H1 (cell line): Measurements from ENCODE around the gene CHMP5. TPM values are rescaled to one million over a fixed set of nuclear protein-coding genes. Genes with fewer than 3 reads are reported as not detected.

ENCODE experiments used
- CTCF ChIA-PET: fragments of 300-600 bp; sonication (Branson Sonifier 250); formaldehyde crosslinking; loops from one replicate; lab custom pipeline; 2021; ENCODE audit not compliant: partially characterized antibody; lab: Charles Lee
- POLR2A ChIA-PET: fragments of 300-600 bp; sonication (Branson Sonifier 250); formaldehyde crosslinking; loops from one replicate; lab custom pipeline; 2021; ENCODE audit warnings: inconsistent platforms; ENCODE audit not compliant: partially characterized antibody; lab: Charles Lee
- DNase-seq, 2 experiments: peaks; one replicate each; pipeline versions ENCODE4 v3.0.0 to v3.0.0-alpha.2; 2010 to 2022; ENCODE audit warnings: low spot score in 2 of 2, low read depth in 1 of 2, mixed read lengths in 1 of 2
- FAIRE-seq: peaks from 2 replicates; lab custom pipeline; 2011; peaks lifted over from hg19 to GRCh38; lab: Jason Lieb, UNC
- H2AFZ ChIP-seq: 2 replicates; pipeline ENCODE4 v1.8.1; 2012; ENCODE audit warnings: low read length, inconsistent platforms
- H2AK5ac ChIP-seq: 2 replicates; pipeline ENCODE4 v1.6.1; 2013; ENCODE audit warnings: low read depth, low read length
- H2BK120ac ChIP-seq: replicated peaks from 2 replicates; pipeline ENCODE3; 2013; ENCODE audit warnings: low read depth, low read length, inconsistent platforms
- H2BK12ac ChIP-seq: 2 replicates; pipeline ENCODE4 v1.6.1; 2013; ENCODE audit warnings: low read depth, low read length
- H2BK15ac ChIP-seq: 2 replicates; pipeline ENCODE4 v1.6.1; 2013; ENCODE audit warnings: low read length
- H2BK20ac ChIP-seq: 2 replicates; pipeline ENCODE4 v1.6.1; 2013; ENCODE audit warnings: low read length
- H2BK5ac ChIP-seq: 2 replicates; pipeline ENCODE4 v1.6.1; 2013; ENCODE audit warnings: low read depth, low read length
- H3K14ac ChIP-seq: 2 replicates; pipeline ENCODE4 v1.6.1; 2013; ENCODE audit warnings: inconsistent platforms; ENCODE audit not compliant: insufficient read length
- H3K18ac ChIP-seq: 2 replicates; pipeline ENCODE4 v1.6.1; 2013; ENCODE audit warnings: low read length; ENCODE audit errors: extremely low read depth
- H3K23ac ChIP-seq: 2 replicates; pipeline ENCODE4 v1.6.1; 2013; ENCODE audit warnings: inconsistent platforms; ENCODE audit not compliant: insufficient read length
- H3K23me2 ChIP-seq: 2 replicates; pipeline ENCODE4 v1.6.1; 2013; ENCODE audit warnings: low read depth, low read length
- H3K27ac ChIP-seq: 2 replicates; pipeline ENCODE4 v1.6.1; 2011; ENCODE audit warnings: low read depth, low read length, inconsistent platforms
- H3K27me3 ChIP-seq, 4 experiments: replicated peaks in 1 of 4; 1 replicate in 1 of 4; 2 replicates in 3 of 4; pipeline versions ENCODE4 v1.6.1 to v1.8.1; 2011 to 2013; ENCODE audit warnings: low read length in 3 of 4, mild to moderate bottlenecking in 3 of 4, inconsistent platforms in 2 of 4, mixed read lengths in 2 of 4, moderate library complexity in 1 of 4; ENCODE audit not compliant: control insufficient read depth in 3 of 4, insufficient read depth in 3 of 4; ENCODE audit errors: extremely low read depth in 1 of 4
- H3K36me3 ChIP-seq, 4 experiments: 2 replicates each; pipeline versions ENCODE4 v1.6.1 to v1.8.1; 2011 to 2013; ENCODE audit warnings: mild to moderate bottlenecking in 4 of 4, low read length in 3 of 4, moderate library complexity in 2 of 4, control low read depth in 1 of 4, inconsistent platforms in 1 of 4; ENCODE audit not compliant: insufficient read depth in 4 of 4, control insufficient read depth in 2 of 4
- H3K4ac ChIP-seq: replicated peaks from 2 replicates; pipeline ENCODE3; 2013; ENCODE audit warnings: low read length, low read depth, mixed read lengths, inconsistent platforms; ENCODE audit not compliant: insufficient read length
- H3K4me1 ChIP-seq, 4 experiments: replicated peaks in 1 of 4; 1 replicate in 1 of 4; 2 replicates in 3 of 4; pipeline versions ENCODE4 v1.6.1 to v1.8.1; 2011 to 2013; ENCODE audit warnings: low read length in 3 of 4, inconsistent platforms in 2 of 4, mixed read lengths in 1 of 4; ENCODE audit not compliant: insufficient read depth in 4 of 4, control insufficient read depth in 3 of 4
- H3K4me2 ChIP-seq, 2 experiments: 2 replicates each; pipeline versions ENCODE4 v1.6.1 to v1.8.1; 2011 to 2013; ENCODE audit warnings: low read depth in 2 of 2, low read length in 2 of 2, control low read depth in 1 of 2, inconsistent platforms in 1 of 2, mild to moderate bottlenecking in 1 of 2; ENCODE audit not compliant: insufficient read depth in 1 of 2
- H3K4me3 ChIP-seq, 4 experiments: fragments of 200-600, 300-600 bp in 1 of 4; sonication (generic), shearing (Covaris generic), sonication (Bioruptor Twin) in 1 of 4; 2 replicates each; pipeline versions ENCODE4 v1.5.1 to v1.8.1; 2011 to 2016; ENCODE audit warnings: low read length in 4 of 4, low read depth in 3 of 4, control low read depth in 2 of 4, inconsistent platforms in 2 of 4, mild to moderate bottlenecking in 2 of 4, mixed read lengths in 1 of 4, moderate library complexity in 1 of 4; ENCODE audit not compliant: insufficient read depth in 2 of 4; ENCODE audit errors: extremely low read depth in 1 of 4
- H3K56ac ChIP-seq: replicated peaks from 2 replicates; pipeline ENCODE3; 2013; ENCODE audit warnings: low read depth, mild to moderate bottlenecking, mixed read lengths, low read length, inconsistent platforms; ENCODE audit not compliant: insufficient read length
- H3K79me1 ChIP-seq: 2 replicates; pipeline ENCODE4 v1.6.1; 2013; ENCODE audit warnings: low read depth, low read length, control low read depth
- H3K79me2 ChIP-seq, 2 experiments: 2 replicates each; pipeline versions ENCODE4 v1.6.1 to v1.8.1; 2012 to 2013; ENCODE audit warnings: low read length in 2 of 2, mild to moderate bottlenecking in 2 of 2, inconsistent platforms in 1 of 2; ENCODE audit not compliant: insufficient read depth in 2 of 2, control insufficient read depth in 1 of 2
- H3K9ac ChIP-seq, 4 experiments: replicated peaks in 1 of 4; 1 replicate in 1 of 4; 2 replicates in 3 of 4; pipeline versions ENCODE4 v1.6.1 to v1.8.1; 2011 to 2013; ENCODE audit warnings: low read depth in 3 of 4, low read length in 3 of 4, control low read depth in 2 of 4, mild to moderate bottlenecking in 2 of 4, moderate library complexity in 2 of 4, inconsistent platforms in 1 of 4; ENCODE audit errors: extremely low read depth in 1 of 4
- H3K9me3 ChIP-seq, 2 experiments: 2 replicates each; pipeline versions ENCODE4 v1.6.1 to v1.8.1; 2012 to 2013; ENCODE audit warnings: mild to moderate bottlenecking in 2 of 2, moderate library complexity in 2 of 2, control low read depth in 1 of 2, inconsistent platforms in 1 of 2, low read depth in 1 of 2, low read length in 1 of 2, mixed read lengths in 1 of 2; ENCODE audit not compliant: insufficient read depth in 2 of 2
- H4K20me1 ChIP-seq, 2 experiments: replicated peaks in 1 of 2; 2 replicates each; pipeline versions ENCODE3 to v1.8.1; 2011 to 2013; ENCODE audit warnings: inconsistent platforms in 2 of 2, low read length in 2 of 2, mild to moderate bottlenecking in 1 of 2; ENCODE audit not compliant: insufficient read depth in 2 of 2, control insufficient read depth in 1 of 2
- H4K5ac ChIP-seq: 2 replicates; pipeline ENCODE4 v1.6.1; 2013; ENCODE audit warnings: low read length, low read depth, mixed read lengths, inconsistent platforms; ENCODE audit not compliant: insufficient read length
- H4K8ac ChIP-seq: 2 replicates; pipeline ENCODE4 v1.8.0; 2013; ENCODE audit warnings: mild to moderate bottlenecking, moderate library complexity, low read length, inconsistent platforms; ENCODE audit not compliant: insufficient read depth; ENCODE audit errors: extremely low read depth
- H4K91ac ChIP-seq: replicated peaks from 2 replicates; pipeline ENCODE3; 2013; ENCODE audit warnings: low read length, mixed read lengths, inconsistent platforms; ENCODE audit not compliant: insufficient read length
- BCL11A ChIP-seq, 2 experiments: IDR thresholded peaks; one replicate each; pipeline ENCODE4 v1.6.1; 2011; ENCODE audit warnings: low read depth in 2 of 2, low read length in 2 of 2, mild to moderate bottlenecking in 2 of 2
- BRCA1 ChIP-seq: IDR thresholded peaks from 2 replicates; pipeline ENCODE4 v1.6.1; 2012; ENCODE audit warnings: low read depth, low read length, improper control_type of control experiment
- CEBPB ChIP-seq: IDR thresholded peaks from 2 replicates; pipeline ENCODE4 v1.6.1; 2012; ENCODE audit warnings: low read depth, low read length
- CREB1 ChIP-seq: IDR thresholded peaks from 2 replicates; pipeline ENCODE4 v1.6.1; 2012; ENCODE audit warnings: inconsistent platforms
- JUN ChIP-seq: IDR thresholded peaks from 2 replicates; pipeline ENCODE4 v1.6.1; 2011; ENCODE audit warnings: low read depth, mild to moderate bottlenecking, improper control_type of control experiment, low read length
- POU5F1 ChIP-seq: IDR thresholded peaks from 2 replicates; pipeline ENCODE4 v1.6.1; 2011; ENCODE audit warnings: low read depth, mild to moderate bottlenecking, low read length, moderate library complexity
- RAD21 ChIP-seq, 2 experiments: IDR thresholded peaks in 1 of 2; conservative IDR thresholded peaks in 1 of 2; 2 replicates each; pipeline ENCODE4 v1.6.1; 2011; ENCODE audit warnings: low read depth in 2 of 2, low read length in 2 of 2, improper control_type of control experiment in 1 of 2, inconsistent platforms in 1 of 2, mild to moderate bottlenecking in 1 of 2, moderate library complexity in 1 of 2
- RFX5 ChIP-seq: IDR thresholded peaks from 2 replicates; pipeline ENCODE4 v1.6.1; 2011; ENCODE audit warnings: low read depth, low read length, improper control_type of control experiment, borderline replicate concordance
- RXRA ChIP-seq: IDR thresholded peaks from 2 replicates; pipeline ENCODE4 v1.6.1; 2011; ENCODE audit warnings: low read depth, mild to moderate bottlenecking, low read length, moderate library complexity; ENCODE audit not compliant: insufficient read depth
- SIX5 ChIP-seq: IDR thresholded peaks from 2 replicates; pipeline ENCODE4 v1.6.1; 2011; ENCODE audit warnings: mild to moderate bottlenecking, low read depth, low read length
- SP2 ChIP-seq: IDR thresholded peaks from 2 replicates; pipeline ENCODE4 v1.6.1; 2012; ENCODE audit warnings: mild to moderate bottlenecking, low read length, inconsistent platforms
- SRF ChIP-seq: IDR thresholded peaks from 2 replicates; pipeline ENCODE4 v1.6.1; 2011; ENCODE audit warnings: mild to moderate bottlenecking, low read depth, low read length, moderate library complexity
- TAF1 ChIP-seq: IDR thresholded peaks from 2 replicates; pipeline ENCODE4 v1.6.1; 2011; ENCODE audit warnings: mild to moderate bottlenecking, low read depth, low read length
- WGBS, 2 experiments: shearing (Covaris generic) in 1 of 2; methylation state at CpG; one replicate each; pipeline versions ENCODE4 v1.1.6 to v1.1.7; 2013 to 2015; ENCODE audit warnings: low lambda C conversion rate in 2 of 2, mixed read lengths in 2 of 2, inconsistent platforms in 1 of 2, low coverage in 1 of 2, missing lambda C conversion rate in 1 of 2; ENCODE audit not compliant: insufficient replicate concordance in 2 of 2, insufficient coverage in 1 of 2, insufficient read length in 1 of 2; ENCODE audit errors: extremely low coverage in 1 of 2, missing lambda C conversion rate in 1 of 2; 5-methylcytosine and 5-hydroxymethylcytosine counted together
- polyA plus RNA-seq, 7 experiments: library from polyadenylated mRNA; depleted of rRNA in 3 of 7; stranded (reverse) in 5 of 7; unstranded in 2 of 7; fragments of >200 nt in 5 of 7; fragments of 200-250 nt in 2 of 7; gene quantifications; 1 replicate in 5 of 7; 2 replicates in 1 of 7; 4 replicates in 1 of 7; pipeline versions ENCODE4 v1.2.1 to v1.2.3, GENCODE V29; 2011 to 2013; ENCODE audit warnings: missing spikeins in 2 of 7, mixed read lengths in 2 of 7
- total RNA-seq: library from RNA; stranded (reverse); fragmentation: NEBNext Ultra II Directional; extraction: Animal tissue kit (Norgen Biotek cat#: 25700); gene quantifications from 2 replicates; pipeline ENCODE4 v1.2.1, GENCODE V29; 2021
- TF ChIP-seq, protein P1 (sequence below): IDR thresholded peaks from 2 replicates; pipeline ENCODE4 v1.6.1; 2012; ENCODE audit warnings: low read length, inconsistent platforms

CHMP5 gene
- total and polyA plus RNA-seq, 2 of the 8 experiments (the other 6 are each of a cell fraction or from before 2014, with no cell fraction given) = 25.0 to 47.3 TPM

DNA sequence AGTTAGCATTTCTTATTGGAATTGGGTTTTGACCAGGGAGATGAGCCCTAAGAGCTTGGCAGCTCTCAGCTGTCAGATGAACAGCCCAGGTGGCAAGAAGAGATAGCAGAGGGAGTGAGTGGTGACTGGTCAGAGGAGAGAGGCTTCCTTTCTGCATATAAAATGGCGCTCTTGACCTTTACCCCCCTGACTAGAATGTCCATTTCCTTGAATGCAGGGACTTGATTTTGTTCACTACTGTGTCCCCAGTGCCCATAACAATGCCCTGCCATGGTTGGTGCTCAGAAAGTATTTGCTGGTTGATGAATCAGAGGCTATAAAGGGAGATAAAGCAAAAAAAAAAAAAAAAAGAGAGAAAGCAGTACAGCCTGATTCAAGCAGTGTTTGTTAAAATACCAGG is 7.2 kb downstream of the CHMP5 start:
- H2BK120ac ChIP-seq = no peak overlapping the region
- H3K18ac ChIP-seq = no peak overlapping the region
- no peaks in the 10 kb centered on the region for H3K23me2 ChIP-seq
- H3K9me3 ChIP-seq = no peaks in the 10 kb centered on the region
- no peak for FAIRE-seq
- H3K4ac ChIP-seq = no peak overlapping the region
- DNase-seq = no peak
- no peak overlapping the region for H2BK12ac ChIP-seq
- H3K4me1 ChIP-seq = no peaks in the 10 kb centered on the region
- no peaks in the 10 kb centered on the region for H3K27me3 ChIP-seq
- no peaks in the 10 kb centered on the region for H3K79me2 ChIP-seq
- H2BK15ac ChIP-seq = no peak overlapping the region
- H3K56ac ChIP-seq = no peak overlapping the region
- H3K23ac ChIP-seq = no peak overlapping the region
- peaks cover 11 to 49% (median 31%) of the 10 kb centered on the region in 4 experiments for H3K36me3 ChIP-seq
- no peak overlapping the region for H2BK5ac ChIP-seq
- CTCF ChIA-PET = interaction anchor here (1.4 kb wide), 1 partner anchor 11 kb away, joined by 3 read pairs; no protein-coding TSS in a partner anchor
- no peak overlapping the region for H3K27ac ChIP-seq
- H3K14ac ChIP-seq = no peak overlapping the region
- no peak overlapping the region for H4K8ac ChIP-seq
- H4K5ac ChIP-seq = no peak overlapping the region
- POLR2A ChIA-PET = interaction anchor here (0.6 to 0.7 kb wide), 2 partner anchors 31 to 48 kb away, joined by 3 read pairs; no protein-coding TSS in a partner anchor
- no peak overlapping the region for H3K4me3 ChIP-seq
- no peak overlapping the region for H4K91ac ChIP-seq
- H2AFZ ChIP-seq = no peak overlapping the region
- no peak overlapping the region for H2BK20ac ChIP-seq
- no peak overlapping the region for H2AK5ac ChIP-seq
- no peak overlapping the region for H3K9ac ChIP-seq
- H3K4me2 ChIP-seq = no peak overlapping the region
- H3K79me1 ChIP-seq = no peaks in the 10 kb centered on the region
- H4K20me1 ChIP-seq = no peaks in the 10 kb centered on the region
- WGBS, 2 experiments = 100% methylated on average over 1 of the region's 1 CpG; no CpG with 5 or more reads in 1 of the 2 experiments
- no peak for TF ChIP-seq CREB1
- no peak for TF ChIP-seq BRCA1
- TF ChIP-seq SRF = no peak
- no peak for TF ChIP-seq RAD21 (IDR thresholded peaks at IDR 0.05 in 1 of 2, conservative IDR thresholded peaks at IDR 0.05 in 1 of 2; ENCODE audit: low read depth in 2 of 2, low read length in 2 of 2)
- TF ChIP-seq, protein P1, sequence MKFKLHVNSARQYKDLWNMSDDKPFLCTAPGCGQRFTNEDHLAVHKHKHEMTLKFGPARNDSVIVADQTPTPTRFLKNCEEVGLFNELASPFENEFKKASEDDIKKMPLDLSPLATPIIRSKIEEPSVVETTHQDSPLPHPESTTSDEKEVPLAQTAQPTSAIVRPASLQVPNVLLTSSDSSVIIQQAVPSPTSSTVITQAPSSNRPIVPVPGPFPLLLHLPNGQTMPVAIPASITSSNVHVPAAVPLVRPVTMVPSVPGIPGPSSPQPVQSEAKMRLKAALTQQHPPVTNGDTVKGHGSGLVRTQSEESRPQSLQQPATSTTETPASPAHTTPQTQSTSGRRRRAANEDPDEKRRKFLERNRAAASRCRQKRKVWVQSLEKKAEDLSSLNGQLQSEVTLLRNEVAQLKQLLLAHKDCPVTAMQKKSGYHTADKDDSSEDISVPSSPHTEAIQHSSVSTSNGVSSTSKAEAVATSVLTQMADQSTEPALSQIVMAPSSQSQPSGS = no peak
- no peak for TF ChIP-seq CEBPB
- no peak for TF ChIP-seq BCL11A (IDR thresholded peaks at IDR 0.05; ENCODE audit: low read depth in 2 of 2, low read length in 2 of 2)
- no peak for TF ChIP-seq TAF1
- no peak for TF ChIP-seq RXRA
- TF ChIP-seq SP2 = no peak
- no peak for TF ChIP-seq SIX5
- TF ChIP-seq RFX5 = no peak
- TF ChIP-seq JUN = no peak
- no peak for TF ChIP-seq POU5F1
